Endothelial cell of umbilical vein (primary cell): ENCODE measurements around the gene THOP1. TPM values are rescaled to one million over a fixed set of nuclear protein-coding genes. Genes with fewer than 3 reads are reported as not detected.

Experiments used
- BruUV-seq: library from RNA; stranded (reverse); fragments of 400-500 nt; replicated peaks from 2 replicates; lab custom pipeline; 2021; lab: Mats Ljungman, UMichigan
- CTCF ChIA-PET: fragments of 300-600, 350-600 bp; sonication (Branson Sonifier 250); formaldehyde crosslinking; loops from one replicate; lab custom pipeline; 2021; ENCODE audit warnings: antibody characterized with exemption, inconsistent platforms; lab: Charles Lee
- POLR2A ChIA-PET: fragments of 300-600, 350-600 bp; sonication (Branson Sonifier 250); formaldehyde crosslinking; loops from one replicate; lab custom pipeline; 2021; ENCODE audit warnings: antibody characterized with exemption, inconsistent platforms; lab: Charles Lee
- DNase-seq: peaks from one replicate; pipeline ENCODE4 v3.0.0-alpha.2; 2011; ENCODE audit warnings: low read depth, low spot score
- FAIRE-seq: peaks from 2 replicates; lab custom pipeline; 2011; peaks lifted over from hg19 to GRCh38; lab: Jason Lieb, UNC
- H2AFZ ChIP-seq: 2 replicates; pipeline ENCODE4 v1.6.0; 2012; ENCODE audit warnings: low read depth, low read length, control low read depth, inconsistent platforms
- H3K27ac ChIP-seq: 2 replicates; pipeline ENCODE4 v1.5.1; 2011; ENCODE audit warnings: low read depth, mild to moderate bottlenecking, control low read depth, low read length, moderate library complexity; ENCODE audit not compliant: insufficient read depth
- H3K27me3 ChIP-seq, 2 experiments: 2 replicates each; pipeline versions ENCODE4 v1.6.0 to v1.6.1; 2011; ENCODE audit warnings: low read length in 2 of 2, mixed read lengths in 1 of 2; ENCODE audit not compliant: control insufficient read depth in 2 of 2, insufficient read depth in 2 of 2
- H3K36me3 ChIP-seq, 2 experiments: 2 replicates in 1 of 2; 3 replicates in 1 of 2; pipeline ENCODE4 v1.5.1; 2011; ENCODE audit warnings: low read length in 2 of 2, mild to moderate bottlenecking in 1 of 2, moderate library complexity in 1 of 2; ENCODE audit not compliant: control insufficient read depth in 2 of 2, insufficient read depth in 2 of 2; ENCODE audit errors: extremely low read depth in 1 of 2
- H3K4me1 ChIP-seq: 3 replicates; pipeline ENCODE4 v1.5.1; 2011; ENCODE audit warnings: mild to moderate bottlenecking, low read length; ENCODE audit not compliant: control insufficient read depth, insufficient read depth; ENCODE audit errors: extremely low read depth
- H3K4me2 ChIP-seq: 2 replicates; pipeline ENCODE4 v1.6.1; 2011; ENCODE audit warnings: low read length, control low read depth, mixed read lengths; ENCODE audit not compliant: insufficient read depth
- H3K4me3 ChIP-seq, 3 experiments: fragments of 200-600 bp in 1 of 3; sonication (generic), shearing (Covaris generic) in 1 of 3; replicated peaks in 1 of 3; 2 replicates each; pipeline ENCODE4 v1.5.1; 2011 to 2016; ENCODE audit warnings: control low read depth in 3 of 3, low read length in 3 of 3, mild to moderate bottlenecking in 2 of 3, inconsistent platforms in 1 of 3, low read depth in 1 of 3, moderate library complexity in 1 of 3; ENCODE audit not compliant: insufficient read depth in 1 of 3
- H3K79me2 ChIP-seq: 2 replicates; pipeline ENCODE4 v1.6.0; 2012; ENCODE audit warnings: low read length, inconsistent platforms; ENCODE audit not compliant: control insufficient read depth, insufficient read depth
- H3K9ac ChIP-seq: replicated peaks from 2 replicates; pipeline ENCODE3; 2011; ENCODE audit warnings: low read length, control low read depth; ENCODE audit not compliant: insufficient read depth; ENCODE audit errors: extremely low read depth
- H3K9me1 ChIP-seq: replicated peaks from 3 replicates; pipeline ENCODE4 v1.6.0; 2011; ENCODE audit warnings: mild to moderate bottlenecking, low read length; ENCODE audit not compliant: control insufficient read depth, insufficient read depth; ENCODE audit errors: extremely low read depth
- H3K9me3 ChIP-seq: replicated peaks from 2 replicates; pipeline ENCODE4 v1.5.1; 2012; ENCODE audit warnings: low read length, inconsistent platforms; ENCODE audit not compliant: control insufficient read depth, insufficient read depth
- H4K20me1 ChIP-seq: replicated peaks from 2 replicates; pipeline ENCODE3; 2011; ENCODE audit warnings: mild to moderate bottlenecking, low read length; ENCODE audit not compliant: control insufficient read depth, insufficient read depth; ENCODE audit errors: extremely low read depth
- CTCF ChIP-seq, 2 donors: IDR thresholded peaks; 1 replicate in 1 of 2; 2 replicates in 1 of 2; pipeline ENCODE4 v1.5.1; 2011; ENCODE audit warnings: low read length in 2 of 2, mild to moderate bottlenecking in 2 of 2, moderate library complexity in 2 of 2, control low read depth in 1 of 2, inconsistent platforms in 1 of 2, low read depth in 1 of 2; ENCODE audit not compliant: insufficient read depth in 1 of 2; ENCODE audit errors: extremely low read depth in 1 of 2
- EZH2 ChIP-seq: IDR thresholded peaks from 2 replicates; pipeline ENCODE4 v1.6.1; 2012; ENCODE audit warnings: borderline replicate concordance, low read depth, mild to moderate bottlenecking, moderate library complexity, low read length, inconsistent platforms; ENCODE audit not compliant: severe bottlenecking
- FOS ChIP-seq: IDR thresholded peaks from 2 replicates; pipeline ENCODE4 v1.6.1; 2011; ENCODE audit warnings: mild to moderate bottlenecking, low read length, moderate library complexity, borderline replicate concordance; ENCODE audit not compliant: insufficient read depth
- GATA2 ChIP-seq: IDR thresholded peaks from 2 replicates; pipeline ENCODE4 v1.7.0; 2011; ENCODE audit warnings: low read depth, mild to moderate bottlenecking, moderate library complexity, mixed read lengths, low read length; ENCODE audit not compliant: insufficient read length, insufficient read depth
- JUN ChIP-seq: IDR thresholded peaks from 2 replicates; pipeline ENCODE4 v1.6.1; 2011; ENCODE audit warnings: borderline replicate concordance, low read depth; ENCODE audit not compliant: insufficient read length, insufficient read depth
- MAX ChIP-seq: IDR thresholded peaks from 2 replicates; pipeline ENCODE4 v1.6.1; 2011; ENCODE audit not compliant: insufficient read depth, insufficient read length
- MYC ChIP-seq: IDR thresholded peaks from one replicate; pipeline ENCODE4 v1.6.1; 2011; ENCODE audit warnings: mild to moderate bottlenecking, low read depth, low read length
- POLR2A ChIP-seq: IDR thresholded peaks from 2 replicates; pipeline ENCODE4 v1.6.1; 2012; ENCODE audit warnings: low read depth, mild to moderate bottlenecking, control low read depth, low read length
- POLR2AphosphoS5 ChIP-seq: IDR thresholded peaks from 2 replicates; pipeline ENCODE4 v1.6.1; 2012; ENCODE audit warnings: low read depth, mild to moderate bottlenecking, control low read depth, low read length, moderate library complexity; ENCODE audit not compliant: insufficient read depth
- dilution Hi-C: fragments of 300-500 bp; cut with MboI; formaldehyde crosslinking; loops from one replicate; pipeline ENCODE4 v1.15.0; 2019; ENCODE audit warnings: low sequenced_read_pairs; ENCODE audit not compliant: extremely low pct_ligation_motif_present
- intact Hi-C: fragments of 100-400 bp; cut with micrococcal nuclease; formaldehyde crosslinking; loops from one replicate; pipeline ENCODE4 v1.10.0; 2022
- polyA plus RNA-seq, 4 experiments: library from polyadenylated mRNA; depleted of rRNA in 3 of 4; stranded (reverse) in 3 of 4; unstranded in 1 of 4; fragments of >200 nt; gene quantifications; 2 replicates each; pipeline versions ENCODE4 v1.2.1 to v1.2.3, GENCODE V29; 2011 to 2012; ENCODE audit warnings: missing spikeins in 1 of 4
- total RNA-seq: library from RNA; stranded (reverse); gene quantifications from 2 replicates; pipeline ENCODE4 v1.2.3, GENCODE V29; 2021

The THOP1 gene
- total and polyA plus RNA-seq, 2 donors (not counting 3 experiments of a cell fraction or from before 2014, with no cell fraction given): 88.0 to 115 TPM

- DNase-seq (no peak), FAIRE-seq (no peak)
- Histone ChIP-seq H3K9ac (no peak overlapping the region), H3K4me2 (no peak overlapping the region), H3K4me1 (no peaks in the 10 kb centered on the region), H3K27ac (no peak overlapping the region), H3K36me3 (peaks cover 5 to 24% of the 10 kb centered on the region in 2 experiments), H3K79me2 (peaks cover 1% of the 10 kb centered on the region), H2AFZ (no peak overlapping the region), H4K20me1 (no peaks in the 10 kb centered on the region), H3K4me3 (no peak overlapping the region), H3K9me3 (no peaks in the 10 kb centered on the region), H3K27me3 (no peaks in the 10 kb centered on the region), H3K9me1 (no peaks in the 10 kb centered on the region)
- POLR2A ChIA-PET: no interaction called here
- TF ChIP-seq MAX (no peak), POLR2AphosphoS5 (no peak), MYC (no peak), JUN (no peak), CTCF (IDR thresholded peaks at IDR 0.05; ENCODE audit: extremely low read depth in 1 of 2, insufficient read depth in 1 of 2, low read depth in 1 of 2, low read length in 2 of 2) (no peak), GATA2 (no peak), POLR2A (no peak), FOS (no peak), EZH2 (no peak)
- dilution Hi-C loops: no loop called here
- intact Hi-C loops: no loop called here
- BruUV-seq: no TSS peak
- CTCF ChIA-PET: no interaction called here
Observed at GRCh38 chr19:2806736-2807378, 21.6 kb downstream of the THOP1 start.
